Activated CD4-positive, alpha-beta T cell treated with anti-CD3 and anti-CD28 coated beads for 1 hour (primary cell): ENCODE results near the gene CELF5.
A peak's percentile ranks its signal among the peaks of the same experiment; 100 is the strongest.
"Not testable (repeated sequence)": the region's sequence is repeated elsewhere in the genome, so short reads cannot be mapped to it uniquely, and the experiment has no call there.

ENCODE experiments used
- DNase-seq: peaks from one replicate; pipeline ENCODE4 v3.0.0-alpha.2; 2020

Gene CELF5

DNA sequence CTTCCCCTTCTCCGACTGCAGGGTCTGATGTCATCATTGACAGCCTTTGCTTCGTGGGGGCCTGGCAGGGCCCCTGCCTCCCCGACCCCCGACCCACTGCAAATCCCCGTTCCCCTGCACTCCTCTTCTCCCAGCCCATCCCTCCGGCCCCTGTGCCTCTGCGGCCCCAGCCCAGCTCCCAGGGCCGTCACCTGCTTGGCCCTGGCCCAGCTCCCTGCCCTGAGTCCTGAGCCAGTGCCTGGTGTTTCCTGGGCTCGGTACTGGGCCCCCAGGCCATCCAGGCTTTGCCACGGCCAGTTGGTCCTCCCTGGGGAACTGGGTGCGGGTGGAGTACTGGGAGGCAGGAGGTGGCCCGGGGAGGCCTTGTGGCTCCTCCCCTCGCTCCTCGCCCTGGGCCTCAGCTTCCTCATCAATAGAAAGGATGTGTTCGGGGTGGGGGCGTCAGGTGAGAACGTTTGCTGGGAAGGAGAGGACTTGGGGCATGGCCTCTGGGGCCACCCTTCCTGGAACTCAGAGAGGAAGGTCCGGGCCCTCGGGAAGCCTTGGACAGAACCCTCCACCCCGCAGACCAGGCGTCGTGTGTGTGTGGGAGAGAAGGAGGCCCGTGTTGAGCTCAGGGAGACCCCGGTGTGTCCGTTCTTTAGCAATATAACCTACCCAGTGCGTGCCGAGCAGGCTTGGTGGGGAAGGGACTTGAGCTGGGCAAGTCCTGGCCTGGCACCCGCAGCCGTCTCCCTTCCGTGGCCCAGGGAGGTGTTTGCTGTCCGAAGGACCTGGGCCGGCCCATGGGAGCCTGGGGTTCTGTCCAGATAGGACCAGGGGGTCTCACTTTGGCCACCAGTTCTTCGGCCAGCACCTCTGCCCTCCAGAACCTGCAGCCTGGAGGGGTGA lies 15.9 kb upstream of the CELF5 start:
- no peak for DNase-seq

DNA sequence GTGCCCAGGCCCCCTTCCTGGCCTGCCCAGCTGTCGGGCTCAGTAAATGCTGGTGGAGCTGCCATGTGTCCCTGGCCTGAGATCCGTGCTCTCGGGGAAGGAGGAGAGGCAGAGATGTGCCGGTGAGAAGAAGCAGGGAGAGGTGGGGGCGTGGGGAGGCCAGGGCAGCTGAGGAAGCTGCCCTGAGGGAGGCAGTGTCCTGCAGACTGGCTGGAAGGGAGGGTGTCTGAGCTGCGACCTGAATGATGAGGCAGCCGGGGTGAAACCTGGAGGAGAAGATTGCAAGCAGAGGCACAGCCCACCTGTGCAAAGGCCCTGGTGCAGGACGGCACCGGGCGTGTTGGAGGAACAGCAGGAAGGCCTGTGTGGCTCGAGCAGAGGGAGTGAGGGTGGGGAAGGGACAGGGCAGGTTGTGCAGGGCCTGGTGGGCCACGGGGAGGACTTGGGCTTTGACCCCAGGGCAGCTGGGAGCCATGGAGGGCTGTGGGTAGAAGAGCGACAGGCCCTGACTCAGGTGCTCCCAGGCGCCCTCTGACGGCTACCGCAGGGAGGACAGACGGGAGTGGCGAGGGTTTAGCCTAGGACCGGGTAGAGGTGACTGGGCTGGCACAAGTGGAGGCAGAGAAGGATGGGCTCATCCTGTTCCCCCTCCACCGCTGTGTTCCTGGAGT lies 14.0 kb upstream of the CELF5 start:
- peak; percentile 46 for DNase-seq

DNA sequence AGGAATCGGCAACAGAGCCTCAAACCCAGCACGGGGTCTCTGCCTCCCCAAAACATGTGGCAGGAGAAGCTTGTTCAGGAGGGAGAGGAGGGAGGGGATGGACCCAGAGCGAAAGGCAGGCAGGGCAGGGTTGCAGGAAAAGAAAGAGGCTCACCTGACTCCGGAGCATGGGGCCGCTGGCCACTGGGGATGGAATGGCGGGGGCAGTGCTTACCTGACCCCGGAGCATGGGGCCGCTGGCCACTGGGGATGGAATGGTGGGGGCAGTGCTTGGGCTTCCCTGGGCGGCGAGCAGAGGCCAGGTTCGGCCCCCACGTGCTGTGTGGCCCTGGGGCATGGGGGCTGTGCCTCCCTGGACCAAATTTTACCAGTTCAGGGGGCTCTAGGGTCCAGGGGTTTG lies 13.3 kb upstream of the CELF5 start:
- DNase-seq = no peak

DNA sequence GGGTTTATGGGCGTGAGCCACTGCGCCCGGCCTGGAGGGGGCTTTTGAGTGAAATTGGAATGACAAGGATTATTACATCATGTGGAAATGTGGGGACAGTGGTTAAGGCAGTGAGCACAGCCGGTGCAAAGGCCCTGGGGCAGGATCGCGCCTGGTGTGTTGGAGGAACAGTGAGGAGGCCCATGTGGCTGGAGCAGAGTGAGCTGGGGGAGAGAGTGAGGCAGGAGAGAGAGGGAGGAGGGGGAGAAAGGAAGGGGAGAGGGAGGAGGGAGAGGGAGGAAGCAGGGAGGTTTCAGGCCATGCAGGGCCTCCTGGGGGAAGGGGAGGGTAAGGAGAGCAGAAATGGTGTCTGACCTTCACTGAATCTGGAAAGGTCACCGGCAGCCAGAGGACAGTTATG lies 11.3 kb upstream of the CELF5 start:
- DNase-seq = no peak

DNA sequence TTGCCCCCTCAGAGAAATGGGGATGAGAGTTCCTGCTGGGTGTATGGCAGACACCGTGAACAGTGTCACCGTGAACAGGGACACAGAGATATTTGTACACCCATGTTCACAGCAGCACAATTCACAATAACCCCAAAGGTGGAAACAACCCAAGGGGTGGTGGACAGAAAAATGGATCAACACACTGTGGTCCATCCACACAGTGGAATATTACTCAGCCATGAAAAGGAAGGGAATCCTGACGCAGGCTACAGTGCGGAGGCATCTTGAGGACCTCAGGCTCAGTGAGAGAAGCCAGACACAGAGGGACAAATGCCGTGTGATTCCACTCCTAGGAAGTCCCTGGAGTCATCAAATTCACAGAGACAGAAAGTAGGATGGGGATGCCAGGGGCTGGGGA lies 7.6 kb upstream of the CELF5 start:
- DNase-seq = no peak

DNA sequence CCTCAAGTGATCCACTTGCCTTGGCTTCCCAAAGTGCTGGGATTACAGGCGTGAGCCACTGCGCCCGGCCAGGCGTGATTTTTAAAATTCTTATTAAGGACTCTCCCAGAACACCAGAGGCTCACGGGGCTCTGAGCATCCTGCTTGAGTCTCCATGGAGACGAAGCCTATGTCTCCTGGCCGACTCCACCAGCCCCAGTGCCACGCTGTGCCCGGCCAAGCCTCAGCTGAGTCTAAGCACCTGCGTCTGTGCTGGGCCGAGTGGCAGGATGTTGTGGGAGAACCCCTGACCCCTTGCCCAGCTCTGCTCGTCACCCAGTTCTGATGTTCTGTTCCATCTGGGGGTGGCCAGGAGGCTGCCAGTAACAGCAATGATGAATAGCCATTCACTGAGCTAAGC lies 3.9 kb upstream of the CELF5 start:
- DNase-seq = no peak

DNA sequence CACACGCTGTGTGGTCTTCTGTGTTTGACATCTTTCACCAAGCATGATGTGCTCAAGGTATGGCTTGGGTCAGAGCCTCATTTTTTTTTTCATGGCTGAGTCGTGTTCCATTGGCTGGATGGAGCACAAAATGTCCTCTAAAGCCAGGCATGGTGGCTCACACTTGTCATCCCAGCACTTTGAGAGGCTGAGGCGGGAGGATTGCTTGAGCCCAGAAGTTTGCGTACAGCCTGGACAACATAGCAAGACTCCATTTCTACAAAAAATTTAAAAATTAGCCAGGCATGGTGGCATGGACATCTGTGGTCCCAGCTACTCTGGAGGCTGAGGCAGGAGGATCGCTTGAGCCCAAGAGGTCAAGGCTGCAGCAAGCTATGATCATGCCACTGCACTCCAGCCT lies 2.9 kb upstream of the CELF5 start:
- not testable (repeated sequence) for DNase-seq

DNA sequence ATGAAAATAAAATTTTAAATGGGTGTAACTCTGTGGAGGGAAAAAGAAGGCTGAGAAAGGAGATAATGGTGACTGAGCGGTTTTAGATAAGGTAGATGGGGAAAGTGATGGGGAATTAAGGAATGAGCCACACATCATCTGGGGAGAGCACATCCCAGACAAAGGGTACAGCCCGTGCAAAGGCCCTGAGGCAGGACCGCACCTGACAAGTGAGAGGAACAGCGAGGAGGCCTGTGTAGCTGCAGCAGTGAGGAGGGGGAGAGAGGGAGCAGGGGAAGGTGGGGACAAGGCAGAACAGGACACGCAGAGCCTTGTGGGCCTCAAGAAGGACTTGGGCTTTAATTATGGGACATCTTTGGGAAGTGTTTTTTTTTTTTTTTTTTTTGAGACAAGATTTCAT lies 1.8 kb upstream of the CELF5 start:
- DNase-seq = no peak

DNA sequence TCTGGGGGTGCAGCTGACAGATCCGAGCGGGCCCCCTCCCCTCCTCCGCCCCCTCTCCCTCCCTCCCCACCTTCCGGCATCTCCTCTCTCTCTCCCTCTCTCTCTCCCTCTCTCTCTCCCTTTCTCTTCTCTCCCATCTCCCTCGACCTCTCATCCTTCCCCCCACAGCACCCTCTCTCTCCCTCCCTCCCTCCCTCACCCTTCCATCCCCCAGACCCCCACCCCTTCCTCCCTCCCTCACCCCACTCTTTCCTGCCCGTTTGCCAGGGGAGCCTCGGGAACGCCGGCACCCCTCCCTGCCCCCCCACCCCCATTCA lies 666 bp downstream of the CELF5 start:
- no peak for DNase-seq

DNA sequence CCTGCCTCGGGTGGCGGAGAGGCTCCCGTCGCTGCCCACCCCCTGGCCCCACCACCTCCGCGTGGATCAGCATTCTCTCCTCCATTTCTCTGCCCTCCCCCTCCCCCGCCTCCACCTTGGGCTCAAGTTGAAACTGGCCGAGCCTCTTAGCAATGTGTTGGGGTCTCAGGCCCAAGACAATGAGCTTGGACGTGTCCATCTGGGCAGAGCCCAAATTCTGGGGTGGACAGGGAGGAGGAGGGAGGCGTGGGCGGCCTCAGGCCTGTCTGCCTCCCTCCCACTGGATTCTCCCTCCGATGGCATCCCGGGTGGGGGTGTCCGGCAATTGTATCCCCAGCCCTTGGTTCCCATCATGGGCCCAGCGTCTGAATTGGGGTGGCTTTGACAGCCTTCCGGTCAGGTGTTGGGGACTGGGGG lies 1.2 kb downstream of the CELF5 start:
- DNase-seq = no peak

DNA sequence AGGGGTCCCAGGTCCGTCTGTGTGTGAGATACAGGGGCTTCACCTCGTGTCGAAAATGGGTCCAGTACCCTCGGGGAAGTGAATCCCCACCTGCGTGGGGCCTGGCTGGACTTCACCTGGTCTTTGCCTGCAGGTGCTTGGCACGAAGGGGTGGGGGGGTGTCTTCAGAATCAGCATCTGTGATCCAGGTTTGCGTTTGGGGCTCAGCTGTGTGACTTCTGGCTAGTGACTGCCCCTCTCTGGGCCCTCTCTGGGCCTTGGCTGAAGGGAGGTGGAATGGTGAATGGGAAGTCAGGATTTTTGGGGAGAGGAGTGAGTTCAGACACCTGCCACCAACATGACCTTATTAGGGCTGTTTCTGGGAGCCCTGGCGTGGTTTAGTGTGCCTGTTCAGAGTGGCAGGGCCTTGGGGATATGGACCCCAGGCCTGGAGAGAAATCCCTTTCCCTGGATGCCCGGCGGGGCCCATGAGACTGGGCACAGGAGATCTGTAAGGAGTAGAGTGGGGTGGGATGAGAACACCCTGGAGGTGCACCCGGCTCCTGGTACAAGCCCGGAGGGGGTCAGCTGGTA lies 2.7 kb downstream of the CELF5 start:
- no peak for DNase-seq

DNA sequence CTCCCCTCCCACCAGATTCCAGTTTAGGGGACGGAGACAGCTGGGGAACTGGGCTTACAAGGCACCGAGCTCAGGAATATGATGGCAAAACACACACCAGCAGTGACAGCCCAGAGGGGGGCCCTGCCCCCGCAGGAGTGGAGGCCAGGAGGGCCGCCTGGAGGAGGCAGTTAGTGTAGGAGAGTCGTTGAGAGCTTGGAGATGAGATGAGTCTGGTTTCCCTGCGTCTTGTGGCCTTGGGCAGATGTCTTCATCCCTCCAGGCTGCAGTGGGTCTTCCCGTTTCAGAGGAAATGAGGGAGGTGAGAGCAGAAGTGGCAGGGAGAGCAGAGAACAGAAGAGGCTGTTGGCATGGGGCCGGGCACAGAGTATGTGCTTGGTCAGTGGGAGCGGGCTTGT lies 4.9 kb downstream of the CELF5 start:
- no peak for DNase-seq

DNA sequence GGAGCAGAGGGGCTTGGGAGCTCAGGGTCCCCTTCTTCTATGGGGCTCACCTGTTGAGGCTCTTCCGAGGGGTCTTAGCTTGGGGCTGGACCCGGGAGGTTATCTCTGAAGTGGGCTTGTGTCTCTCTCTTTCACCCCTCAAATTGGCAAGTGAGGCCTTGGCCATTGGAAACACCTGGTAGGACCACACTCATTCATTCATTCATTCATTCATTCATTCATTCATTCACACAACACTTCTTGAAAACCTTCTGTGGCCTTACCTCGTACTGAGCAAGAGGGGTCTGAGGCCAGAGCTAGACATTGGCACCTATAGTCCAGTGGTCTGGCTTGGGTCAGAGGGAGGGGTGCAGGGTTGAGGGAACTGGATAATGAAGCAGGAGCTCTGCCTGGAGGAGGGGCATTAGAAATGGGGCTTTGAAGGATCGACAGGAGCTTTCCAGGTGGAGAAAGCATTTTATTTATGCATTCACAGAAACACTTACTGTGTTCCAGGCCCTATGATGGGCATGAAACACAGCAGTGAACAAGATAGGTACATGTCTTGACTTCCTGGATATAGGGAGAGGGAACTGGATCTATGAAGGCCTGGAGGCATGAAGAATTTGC lies 5.5 kb downstream of the CELF5 start:
- no peak for DNase-seq

DNA sequence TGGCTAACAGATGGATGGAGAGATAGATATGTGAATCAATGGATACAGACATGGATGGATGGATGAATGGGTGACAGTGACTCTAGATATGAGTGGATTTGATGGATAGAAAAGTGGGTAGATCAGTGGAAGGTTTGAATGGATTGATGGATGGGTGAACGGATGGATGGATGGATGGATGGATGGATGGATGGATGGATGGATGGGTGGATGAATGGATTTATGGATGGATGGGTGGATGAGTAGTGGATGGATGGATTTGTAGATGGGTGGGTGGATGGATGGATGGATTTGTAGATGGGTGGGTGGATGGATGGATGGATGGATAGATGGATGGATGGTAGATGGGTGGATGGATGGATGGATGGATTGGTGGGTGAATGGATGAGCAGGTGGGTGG lies 6.8 kb downstream of the CELF5 start:
- no peak for DNase-seq

DNA sequence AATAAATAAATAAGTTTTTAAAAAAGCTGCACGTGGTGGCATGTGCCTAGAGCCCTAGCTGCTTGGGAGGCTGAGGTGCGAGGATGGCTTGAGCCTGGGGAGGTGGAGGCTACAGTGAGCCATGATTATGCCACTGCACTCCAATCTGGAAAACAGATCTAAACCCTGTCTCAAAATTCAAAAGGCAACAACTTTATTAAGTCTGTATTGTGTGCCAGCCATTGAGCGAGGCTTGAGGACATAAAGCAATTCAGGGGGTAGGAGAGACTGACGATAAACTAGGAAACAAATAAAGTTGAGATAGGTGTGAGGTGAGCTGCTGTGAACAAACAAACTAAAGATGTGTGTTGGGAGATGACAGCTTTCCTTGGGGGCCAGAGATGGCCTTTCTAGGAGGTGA lies 8.7 kb downstream of the CELF5 start:
- DNase-seq = no peak

DNA sequence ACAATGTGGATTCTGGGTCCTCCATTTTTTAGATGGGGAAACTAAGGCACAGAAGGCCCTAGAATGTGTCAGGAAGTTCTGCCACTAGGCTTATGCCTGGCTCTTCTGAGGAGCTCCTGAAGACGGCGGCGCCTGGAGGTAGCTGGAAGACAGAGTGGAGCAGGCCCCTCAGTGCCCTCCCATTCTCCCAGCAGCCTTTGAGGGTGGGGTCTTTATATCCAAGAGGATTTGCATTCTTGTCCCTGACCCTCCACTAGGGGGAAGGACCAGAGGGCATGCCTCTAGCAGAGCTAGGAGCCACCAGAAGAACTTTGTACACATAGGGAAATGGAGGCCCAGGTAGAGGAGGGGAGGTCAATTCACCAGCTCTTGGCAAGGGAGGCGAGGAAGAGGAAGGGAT lies 9.4 kb downstream of the CELF5 start:
- DNase-seq = no peak

DNA sequence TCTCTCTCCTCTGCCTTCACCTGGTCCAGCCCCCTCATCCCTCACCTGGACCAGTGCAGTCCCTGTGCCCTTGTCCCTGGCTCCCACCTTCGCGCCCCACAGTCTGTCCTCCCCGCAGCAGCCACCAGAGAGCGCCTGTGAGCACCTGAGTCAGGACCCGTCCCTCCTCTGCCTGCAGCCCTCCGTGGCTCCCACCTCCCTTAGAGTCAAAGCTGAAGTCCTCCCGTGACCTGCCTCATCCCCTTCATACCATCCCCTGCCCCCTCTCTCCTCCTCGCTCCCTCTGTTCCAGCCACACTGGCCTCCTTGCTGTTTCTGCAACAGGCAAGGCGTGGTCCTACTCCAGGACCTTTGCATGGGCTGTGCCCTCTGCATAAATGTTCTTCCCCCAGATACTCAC lies 10.3 kb downstream of the CELF5 start:
- no peak for DNase-seq

DNA sequence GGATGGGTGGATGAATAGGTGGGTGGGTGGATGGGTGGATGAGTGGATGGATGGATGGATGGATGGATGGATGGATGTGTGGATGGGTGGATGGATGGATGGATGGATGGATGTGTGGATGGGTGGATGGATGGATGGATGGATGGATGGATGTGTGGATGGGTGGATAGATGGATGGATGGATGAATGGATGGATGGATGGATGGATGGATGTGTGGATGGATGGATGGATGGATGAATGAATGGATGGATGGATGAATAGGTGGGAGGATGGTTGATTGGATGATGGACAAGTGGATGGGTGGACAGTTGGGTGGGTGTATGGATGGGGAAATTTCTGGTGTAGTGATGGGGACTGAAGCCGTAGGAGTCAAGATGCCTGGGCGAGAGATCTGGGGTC lies 11.1 kb downstream of the CELF5 start:
- DNase-seq = not testable (repeated sequence)

DNA sequence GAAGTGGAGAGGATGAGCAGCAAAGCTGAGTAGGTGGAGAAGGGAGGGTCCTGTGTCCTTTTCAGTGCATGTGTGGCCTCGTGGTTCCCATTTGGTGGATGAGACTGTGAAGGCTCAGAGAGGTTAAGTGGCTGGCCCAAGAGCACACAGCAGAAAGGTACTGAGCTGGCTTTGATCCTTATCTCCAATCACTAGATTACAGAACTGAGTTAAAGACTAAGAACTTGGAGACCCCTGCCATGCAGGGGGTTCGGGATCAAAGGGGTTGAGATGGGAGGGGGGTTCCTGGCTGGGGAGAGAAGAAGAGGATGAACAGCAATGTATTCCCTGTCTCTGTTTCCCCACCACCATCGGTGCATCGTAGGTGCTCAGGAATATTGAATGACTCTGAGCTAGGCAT lies 11.8 kb downstream of the CELF5 start:
- no peak for DNase-seq

DNA sequence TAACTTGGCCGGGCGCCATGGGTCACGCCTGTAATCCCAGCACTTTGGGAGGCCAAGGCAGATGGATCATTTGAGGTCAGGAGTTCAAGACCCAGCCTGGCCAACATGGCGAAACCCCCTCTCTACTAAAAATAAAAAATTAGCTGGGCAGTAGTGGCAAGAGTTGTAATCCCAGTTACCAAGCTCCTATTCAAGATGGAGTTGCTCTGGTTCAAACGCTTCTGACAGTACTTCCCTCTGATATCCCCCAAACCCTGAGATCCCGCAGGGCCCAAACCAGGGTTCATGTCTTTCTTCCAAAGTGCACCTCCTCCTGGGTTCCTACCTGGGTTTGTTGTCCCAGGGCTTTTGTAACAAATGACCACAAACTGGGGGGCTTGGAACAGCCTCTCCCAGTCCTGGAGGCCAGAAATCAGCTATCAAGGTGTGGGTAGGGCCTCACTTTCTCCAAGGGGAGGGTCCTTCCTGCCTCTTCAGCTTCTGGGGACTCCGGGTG lies 13.7 kb downstream of the CELF5 start:
- DNase-seq = no peak

DNA sequence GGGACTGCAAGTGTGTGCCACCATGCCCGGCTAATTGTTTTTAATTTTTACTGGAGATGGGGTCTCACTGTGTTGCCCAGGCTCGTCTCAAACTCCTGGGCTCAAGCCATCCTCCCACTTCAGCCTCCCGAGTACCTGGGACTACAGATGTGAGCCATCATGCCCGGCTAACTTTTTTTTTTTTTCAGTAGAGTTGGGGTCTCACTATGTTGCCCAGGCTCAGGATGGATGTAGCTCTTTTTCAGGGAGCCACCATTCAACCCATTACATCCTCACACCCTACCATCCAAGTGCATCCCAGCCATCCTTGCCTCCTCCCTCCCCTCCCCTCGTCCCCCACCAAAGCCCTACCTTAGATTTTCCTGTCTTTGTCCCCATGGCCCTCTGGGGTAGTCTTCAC lies 14.9 kb downstream of the CELF5 start:
- no peak for DNase-seq

DNA sequence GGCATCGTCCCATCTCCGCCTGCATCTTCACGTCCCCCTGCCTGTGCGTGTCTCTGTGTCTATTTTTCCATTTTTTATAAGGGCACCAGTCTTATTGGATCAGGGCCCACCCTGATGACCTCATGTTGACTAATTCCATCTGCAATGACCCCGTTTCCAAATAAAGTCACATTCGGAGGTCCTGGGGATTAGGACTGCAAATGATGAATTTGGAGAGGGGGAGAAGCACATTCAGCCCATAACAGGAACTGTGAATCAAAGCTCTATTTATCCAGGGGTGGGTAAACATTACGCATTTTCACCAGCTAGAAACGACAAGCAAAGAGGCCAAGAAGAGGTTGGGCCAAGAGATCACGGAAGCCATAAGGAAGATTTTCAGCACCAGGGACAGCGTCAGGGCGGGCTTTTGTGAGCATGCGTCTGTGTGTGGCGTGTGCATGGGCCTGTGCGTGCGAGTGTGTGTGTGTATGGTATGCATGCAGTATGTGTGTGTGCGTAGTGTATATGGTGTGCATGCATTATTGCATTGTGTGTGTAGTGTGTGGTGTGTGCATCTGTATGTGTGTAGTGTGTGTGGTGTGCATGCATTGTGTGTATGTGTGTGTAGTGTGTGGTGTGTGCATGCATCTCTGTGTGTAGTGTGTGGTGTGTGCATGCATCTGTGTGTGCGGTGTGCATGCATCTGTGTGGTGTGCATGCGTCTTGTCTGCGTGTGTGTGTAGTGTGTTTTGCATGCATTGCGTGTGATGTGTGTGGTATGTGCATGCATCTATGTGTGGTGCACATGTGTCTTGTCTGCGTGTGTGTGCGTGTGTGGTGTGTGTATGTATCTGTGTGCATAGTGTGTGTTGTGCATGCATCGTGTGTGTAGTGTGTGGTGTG lies 19.6 kb downstream of the CELF5 start:
- DNase-seq = no peak

DNA sequence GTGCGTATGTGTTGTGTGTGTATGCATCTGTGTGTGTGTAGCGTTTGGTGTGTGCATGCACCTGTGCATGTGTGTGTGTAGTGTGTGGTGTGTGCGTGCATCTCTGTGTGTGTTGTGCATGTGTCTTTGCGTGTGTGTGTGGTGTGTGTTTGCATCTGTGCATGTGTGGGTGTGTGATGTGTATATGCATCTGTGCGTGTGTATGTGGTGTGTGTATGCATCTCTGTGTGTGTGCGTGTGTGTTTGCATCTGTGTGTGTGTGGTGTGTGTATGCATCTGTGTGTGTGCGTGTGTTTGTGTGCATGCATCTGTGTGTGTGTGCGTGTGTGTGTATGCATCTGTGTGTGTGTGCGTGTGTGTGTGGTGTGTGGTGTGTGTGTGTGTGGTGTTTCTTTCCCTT lies 20.6 kb downstream of the CELF5 start:
- no peak for DNase-seq
